T-helper 1 cell treated with Interleukin-12 subunit alpha and Interleukin-12 subunit beta and Interleukin-4 antibody, amounts not matched to agents 30 μg/mL and 1 μg/mL, for 36 hours (primary cell): Measurements from ENCODE around the gene FAM107B.

Source experiments
- H3K27ac Mint-ChIP-seq: one replicate; pipeline ENCODE4 v1.8.0; 2021; ENCODE audit warnings: mild to moderate bottlenecking, mixed read lengths
- H3K27me3 Mint-ChIP-seq: one replicate; pipeline ENCODE4 v1.8.0; 2021; ENCODE audit warnings: low read depth, mixed read lengths
- H3K36me3 Mint-ChIP-seq: one replicate; pipeline ENCODE4 v1.8.0; 2021; ENCODE audit warnings: low read depth, mixed read lengths
- H3K4me1 Mint-ChIP-seq: one replicate; pipeline ENCODE4 v1.8.0; 2021; ENCODE audit warnings: low read depth, mixed read lengths
- H3K4me3 Mint-ChIP-seq: one replicate; pipeline ENCODE4 v1.8.0; 2021; ENCODE audit warnings: mild to moderate bottlenecking, moderate library complexity, mixed read lengths
- H3K9me3 Mint-ChIP-seq: one replicate; pipeline ENCODE4 v1.8.0; 2021; ENCODE audit warnings: mixed read lengths

Gene FAM107B

DNA sequence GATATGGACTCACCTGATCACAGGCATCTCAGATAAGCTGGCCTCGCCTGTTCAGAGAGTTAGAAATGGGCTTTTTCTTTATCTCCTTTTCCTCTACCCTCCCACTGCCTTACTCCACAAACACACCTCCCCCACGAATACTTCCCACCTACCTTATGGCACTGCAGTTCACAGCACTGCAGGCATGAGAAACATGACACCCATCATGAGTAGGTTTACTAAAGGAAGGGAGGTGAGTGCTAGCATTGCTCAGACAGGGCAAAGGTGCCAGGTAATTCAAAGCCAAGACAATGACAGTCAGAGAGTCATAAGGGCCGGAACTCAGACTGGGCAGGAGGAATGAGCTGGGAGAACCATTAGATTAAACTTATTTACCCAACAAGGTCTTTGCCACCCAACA lies 220.6 kb downstream of the FAM107B start:
- H3K27ac Mint-ChIP-seq: peak overlapping the region; percentile 82
- no peaks in the 10 kb centered on the region for H3K27me3 Mint-ChIP-seq
- peak overlapping the region; percentile 34 for H3K4me3 Mint-ChIP-seq
- no peaks in the 10 kb centered on the region for H3K9me3 Mint-ChIP-seq
- H3K36me3 Mint-ChIP-seq: peaks cover 35% of the 10 kb centered on the region
- peaks cover 76% of the 10 kb centered on the region for H3K4me1 Mint-ChIP-seq

DNA sequence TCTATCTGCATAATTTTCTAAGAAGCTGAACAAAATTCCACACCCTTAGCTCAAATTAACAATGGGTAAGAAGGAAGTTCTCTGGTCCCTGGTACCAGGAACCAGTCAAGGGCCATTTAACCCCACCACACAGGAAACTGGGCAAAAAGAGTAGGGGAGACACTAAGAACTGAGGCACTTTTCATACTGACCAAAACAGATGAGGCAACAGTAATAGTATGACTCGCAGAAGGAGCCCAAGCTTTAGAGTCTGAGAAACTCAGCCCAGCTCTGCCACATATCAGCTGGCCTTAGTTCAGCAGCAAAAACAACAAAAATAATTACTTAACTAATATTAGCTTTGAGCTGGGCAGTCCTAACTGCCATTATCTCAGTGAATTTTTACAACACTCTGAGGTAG lies 221.2 kb downstream of the FAM107B start:
- H3K27me3 Mint-ChIP-seq: no peaks in the 10 kb centered on the region
- H3K4me3 Mint-ChIP-seq: no peak overlapping the region
- no peaks in the 10 kb centered on the region for H3K9me3 Mint-ChIP-seq
- H3K36me3 Mint-ChIP-seq: peaks cover 35% of the 10 kb centered on the region
- H3K4me1 Mint-ChIP-seq: peaks cover 70% of the 10 kb centered on the region
- peak overlapping the region; percentile 71 for H3K27ac Mint-ChIP-seq

DNA sequence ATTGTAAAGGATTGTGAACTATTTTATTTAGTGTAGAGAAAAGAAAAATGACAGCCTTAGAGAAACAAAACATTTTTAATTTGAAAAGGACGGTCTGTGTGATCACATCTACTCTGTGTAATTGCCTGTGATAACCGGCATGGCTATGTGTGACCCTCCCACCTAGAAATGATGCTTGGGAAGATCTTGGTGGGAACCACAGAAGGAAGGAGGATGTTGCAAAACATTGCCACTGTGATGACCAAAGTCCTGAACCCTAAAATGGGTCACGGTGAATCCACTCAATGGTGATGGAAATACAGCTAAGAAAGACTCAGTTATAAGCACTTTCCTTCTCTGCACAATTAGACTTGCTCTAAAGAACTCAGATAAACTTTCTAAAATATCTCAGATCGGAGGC lies 222.7 kb downstream of the FAM107B start:
- no peaks in the 10 kb centered on the region for H3K9me3 Mint-ChIP-seq
- peak overlapping the region; percentile 12 for H3K27ac Mint-ChIP-seq
- H3K36me3 Mint-ChIP-seq: peaks cover 32% of the 10 kb centered on the region
- peaks cover 62% of the 10 kb centered on the region for H3K4me1 Mint-ChIP-seq
- H3K4me3 Mint-ChIP-seq: no peak overlapping the region
- no peaks in the 10 kb centered on the region for H3K27me3 Mint-ChIP-seq

DNA sequence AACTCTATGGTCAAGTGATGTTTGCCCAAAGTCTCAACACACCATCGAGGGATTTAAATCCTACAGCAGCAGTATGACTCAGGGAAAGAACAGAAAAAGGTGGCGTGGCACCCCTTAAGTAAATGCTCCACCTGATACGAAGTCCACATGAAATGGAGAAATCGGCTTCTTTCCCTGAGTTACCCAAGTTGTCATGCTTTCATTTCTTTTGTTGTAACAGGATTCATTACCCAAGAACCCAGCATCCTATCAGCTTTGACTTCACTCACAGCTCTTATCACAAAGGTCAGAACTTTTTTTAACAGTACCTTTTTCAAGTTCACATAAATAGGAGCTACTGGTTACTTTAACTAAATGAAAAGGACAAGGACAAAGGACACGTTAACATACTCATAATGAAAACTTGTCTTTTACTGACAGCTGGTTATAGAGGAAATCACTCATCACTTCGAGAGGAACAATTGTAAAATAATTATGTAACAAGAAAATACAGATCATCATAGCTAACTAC lies 224.2 kb downstream of the FAM107B start:
- Mint-ChIP-seq H3K9me3 (no peaks in the 10 kb centered on the region), H3K4me1 (peaks cover 57% of the 10 kb centered on the region), H3K36me3 (peaks cover 34% of the 10 kb centered on the region), H3K4me3 (no peak overlapping the region), H3K27me3 (no peaks in the 10 kb centered on the region), H3K27ac (peak overlapping the region; percentile 28)

DNA sequence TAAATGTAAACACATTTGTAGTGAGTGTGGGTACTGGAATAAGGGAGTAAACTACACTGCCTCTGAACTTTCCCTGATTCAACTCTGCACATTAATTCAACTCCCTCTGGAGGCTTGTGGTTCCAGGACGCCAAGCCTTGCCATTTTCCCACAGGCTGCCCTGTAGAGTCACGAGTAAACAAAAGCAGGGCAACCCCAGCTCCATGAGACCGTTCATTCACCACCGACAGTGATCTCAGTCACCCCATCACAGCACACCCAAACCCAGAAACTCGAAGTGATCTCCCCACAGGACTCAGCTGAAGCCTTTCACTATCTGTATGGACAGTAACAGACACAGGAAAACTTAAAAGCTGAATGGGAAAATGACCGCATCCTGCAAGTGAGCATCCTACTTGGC lies 225.2 kb downstream of the FAM107B start:
- Mint-ChIP-seq H3K27me3 (no peaks in the 10 kb centered on the region), H3K36me3 (peaks cover 36% of the 10 kb centered on the region)

DNA sequence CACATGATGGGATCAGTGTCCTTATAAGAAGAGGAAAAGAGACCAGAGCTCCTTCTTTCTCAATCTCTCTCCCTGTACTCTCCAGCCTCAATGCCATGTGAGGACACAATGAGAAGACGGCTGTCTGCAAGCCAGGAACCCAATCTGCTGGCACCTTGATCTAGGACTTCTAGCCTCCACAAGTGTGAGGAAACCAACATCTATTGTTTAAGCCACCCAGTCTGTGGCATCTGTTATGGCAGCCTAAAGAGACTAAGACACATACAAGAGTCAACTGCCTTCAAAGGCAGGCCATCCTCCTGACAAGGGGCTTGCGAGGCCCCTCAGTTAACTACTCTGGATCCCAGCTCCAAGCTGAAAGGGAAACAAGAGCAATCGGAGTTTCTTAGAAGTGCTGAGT lies 225.7 kb downstream of the FAM107B start:
- no peak overlapping the region for H3K27ac Mint-ChIP-seq
- no peak overlapping the region for H3K4me3 Mint-ChIP-seq
- no peaks in the 10 kb centered on the region for H3K9me3 Mint-ChIP-seq
- H3K36me3 Mint-ChIP-seq: peaks cover 32% of the 10 kb centered on the region
- peaks cover 55% of the 10 kb centered on the region for H3K4me1 Mint-ChIP-seq
- H3K27me3 Mint-ChIP-seq: no peaks in the 10 kb centered on the region

More for the DNA sequence above, 225.2 kb downstream of the FAM107B start:
- Mint-ChIP-seq H3K27ac (peak overlapping the region; percentile 58), H3K4me1 (peaks cover 56% of the 10 kb centered on the region), H3K4me3 (no peak overlapping the region), H3K9me3 (no peaks in the 10 kb centered on the region)

DNA sequence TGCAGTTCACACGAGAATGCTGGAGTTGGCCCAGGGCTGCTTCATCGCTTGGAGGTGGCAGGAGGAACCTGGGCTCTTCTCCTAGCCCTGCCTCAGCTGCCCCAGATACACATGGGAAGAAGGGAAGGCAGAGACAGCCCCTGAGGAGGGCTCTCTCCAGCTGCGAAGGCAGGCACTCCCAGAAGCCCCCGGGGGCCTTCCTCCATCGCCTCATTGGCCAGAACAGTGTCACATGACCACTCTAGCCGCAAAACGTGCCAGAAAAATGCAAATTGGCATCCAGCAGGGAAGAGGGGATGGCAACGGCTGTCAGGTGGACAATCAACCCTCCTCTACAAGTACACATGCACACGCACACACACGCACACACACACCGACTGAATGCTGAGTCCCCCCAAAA lies 226.2 kb downstream of the FAM107B start:
- Mint-ChIP-seq H3K27ac (no peak overlapping the region), H3K4me1 (peaks cover 59% of the 10 kb centered on the region), H3K36me3 (peaks cover 32% of the 10 kb centered on the region), H3K27me3 (no peaks in the 10 kb centered on the region), H3K4me3 (no peak overlapping the region), H3K9me3 (no peaks in the 10 kb centered on the region)

DNA sequence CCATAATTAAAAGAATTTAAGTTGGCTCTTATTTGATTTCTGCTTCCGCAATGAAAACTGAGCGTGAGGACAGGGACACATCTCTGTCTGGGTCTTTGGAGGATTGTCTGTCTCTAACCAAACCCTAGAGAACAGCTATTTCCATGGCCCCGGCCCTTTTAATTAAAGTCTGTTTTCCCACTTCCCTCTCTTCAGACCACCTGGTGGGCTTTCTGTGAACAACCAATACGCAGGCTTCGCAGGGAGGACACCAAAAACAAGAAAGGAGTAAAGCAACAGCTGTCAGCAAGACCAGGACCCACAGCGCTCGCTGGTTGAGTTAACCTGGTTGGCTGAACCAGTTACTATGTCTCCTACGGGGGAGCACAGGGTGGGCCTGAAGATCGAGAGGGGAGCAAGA lies 226.9 kb downstream of the FAM107B start:
- Mint-ChIP-seq H3K27ac (peak overlapping the region; percentile 5), H3K4me3 (no peak overlapping the region), H3K36me3 (peaks cover 25% of the 10 kb centered on the region), H3K4me1 (peaks cover 58% of the 10 kb centered on the region), H3K27me3 (no peaks in the 10 kb centered on the region), H3K9me3 (no peaks in the 10 kb centered on the region)

DNA sequence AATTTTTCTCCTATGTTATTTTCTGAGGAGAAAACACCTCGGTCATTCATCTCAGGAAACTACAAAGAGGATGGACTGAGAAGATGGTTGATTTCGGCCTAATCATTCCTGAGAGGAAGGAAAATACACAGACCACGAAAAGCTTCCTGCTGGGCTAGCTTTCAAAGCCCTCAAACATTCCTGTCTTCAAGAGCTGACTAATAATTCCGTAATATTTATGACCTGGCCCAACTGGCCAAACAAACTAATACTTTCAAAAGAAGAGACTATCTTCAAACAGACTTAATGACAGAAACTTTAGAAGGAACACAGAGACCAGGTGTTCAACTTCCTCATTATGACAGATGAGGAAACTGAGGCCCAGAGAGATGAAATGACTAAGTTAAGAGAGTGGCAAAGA lies 228.9 kb downstream of the FAM107B start:
- Mint-ChIP-seq H3K9me3 (no peaks in the 10 kb centered on the region), H3K27ac (no peak overlapping the region), H3K36me3 (peaks cover 28% of the 10 kb centered on the region), H3K4me1 (peaks cover 54% of the 10 kb centered on the region), H3K4me3 (no peak overlapping the region), H3K27me3 (no peaks in the 10 kb centered on the region)

DNA sequence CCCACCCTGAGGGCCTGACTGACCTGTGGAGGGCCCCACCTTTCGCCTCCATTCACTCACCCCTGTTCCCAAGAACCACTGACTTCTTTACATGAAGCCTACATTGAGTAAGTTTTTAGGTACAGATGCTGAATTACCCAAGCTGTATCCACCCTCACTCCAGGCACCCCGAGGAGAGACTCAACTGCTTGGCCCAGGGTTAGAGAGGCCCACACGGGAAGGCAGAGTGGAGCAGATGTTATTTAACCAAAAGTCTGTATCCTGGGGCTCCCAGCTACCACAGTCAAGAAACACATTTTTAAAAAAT lies 230.8 kb downstream of the FAM107B start:
- peaks cover 30% of the 10 kb centered on the region for H3K36me3 Mint-ChIP-seq

DNA sequence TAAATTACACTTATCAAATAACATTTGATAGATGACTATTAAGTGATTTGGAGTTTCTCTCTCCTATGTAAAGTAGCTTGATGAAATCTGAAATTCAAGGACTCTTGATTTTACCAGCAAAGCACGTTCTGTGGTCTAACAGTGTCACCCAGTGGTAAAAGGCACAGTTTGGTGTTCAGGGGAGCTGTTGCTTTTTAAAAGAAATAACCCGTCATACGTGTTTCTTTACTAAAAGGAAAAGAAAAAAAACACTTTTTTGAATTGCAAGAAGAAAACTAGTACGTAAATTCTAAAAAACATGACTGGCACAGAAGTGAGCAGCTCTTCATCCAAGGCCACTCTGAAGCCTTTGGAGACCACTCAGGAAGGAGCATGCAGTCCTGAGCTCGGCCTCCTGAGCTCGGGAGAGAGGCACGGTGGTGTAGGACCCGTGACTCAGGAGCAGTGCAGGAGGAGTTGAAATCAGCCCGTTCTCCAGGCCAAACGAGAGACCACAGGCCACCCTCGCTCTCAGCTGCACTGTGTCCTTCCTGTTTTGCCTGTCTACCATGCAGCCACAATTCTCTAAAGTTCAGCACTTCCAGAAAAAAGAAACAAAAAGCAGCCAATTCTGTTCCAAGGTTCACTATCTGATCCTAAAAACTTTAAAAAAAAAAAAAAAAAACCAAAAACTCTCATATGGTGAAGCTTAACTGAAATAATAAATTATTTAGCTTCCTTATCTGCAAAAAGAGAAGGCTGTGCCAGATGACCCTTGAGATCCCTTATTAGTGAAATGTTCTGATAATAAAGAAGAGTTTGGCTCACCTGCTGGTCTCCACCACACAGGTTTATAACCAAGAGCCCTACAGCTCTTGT lies 231.4 kb downstream of the FAM107B start:
- H3K27ac Mint-ChIP-seq: peak overlapping the region; percentile 67
- no peaks in the 10 kb centered on the region for H3K9me3 Mint-ChIP-seq
- peaks cover 32% of the 10 kb centered on the region for H3K36me3 Mint-ChIP-seq
- H3K4me3 Mint-ChIP-seq: peak overlapping the region; percentile 43
- H3K27me3 Mint-ChIP-seq: no peaks in the 10 kb centered on the region
- peaks cover 61% of the 10 kb centered on the region for H3K4me1 Mint-ChIP-seq

More for the DNA sequence above, 230.8 kb downstream of the FAM107B start:
- Mint-ChIP-seq H3K27ac (peak overlapping the region; percentile 67), H3K27me3 (no peaks in the 10 kb centered on the region), H3K9me3 (no peaks in the 10 kb centered on the region), H3K4me3 (peak overlapping the region; percentile 43), H3K4me1 (peaks cover 60% of the 10 kb centered on the region)

DNA sequence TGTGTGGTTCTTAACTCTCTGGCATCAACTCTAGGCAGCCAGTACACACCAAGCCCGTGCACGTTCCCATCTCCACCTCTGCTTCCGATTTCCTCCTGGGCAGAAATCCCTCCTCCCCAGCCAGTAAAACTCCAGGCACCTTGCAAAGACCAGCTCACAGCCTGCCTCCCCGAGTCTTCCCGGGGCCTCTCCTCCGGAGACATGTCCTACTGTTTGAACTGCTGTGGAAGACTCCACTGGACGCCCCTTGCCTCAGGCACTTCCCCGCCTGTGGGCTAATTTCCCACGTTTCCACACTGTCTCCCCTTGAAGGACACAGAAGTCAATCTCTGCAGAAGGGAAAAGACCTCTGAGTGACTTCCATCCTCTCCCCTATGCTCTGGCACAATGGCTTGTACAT lies 233.3 kb downstream of the FAM107B start:
- H3K36me3 Mint-ChIP-seq: peaks cover 28% of the 10 kb centered on the region
- no peaks in the 10 kb centered on the region for H3K9me3 Mint-ChIP-seq
- peaks cover 49% of the 10 kb centered on the region for H3K4me1 Mint-ChIP-seq
- no peak overlapping the region for H3K4me3 Mint-ChIP-seq
- no peaks in the 10 kb centered on the region for H3K27me3 Mint-ChIP-seq
- H3K27ac Mint-ChIP-seq: peak overlapping the region; percentile 66

DNA sequence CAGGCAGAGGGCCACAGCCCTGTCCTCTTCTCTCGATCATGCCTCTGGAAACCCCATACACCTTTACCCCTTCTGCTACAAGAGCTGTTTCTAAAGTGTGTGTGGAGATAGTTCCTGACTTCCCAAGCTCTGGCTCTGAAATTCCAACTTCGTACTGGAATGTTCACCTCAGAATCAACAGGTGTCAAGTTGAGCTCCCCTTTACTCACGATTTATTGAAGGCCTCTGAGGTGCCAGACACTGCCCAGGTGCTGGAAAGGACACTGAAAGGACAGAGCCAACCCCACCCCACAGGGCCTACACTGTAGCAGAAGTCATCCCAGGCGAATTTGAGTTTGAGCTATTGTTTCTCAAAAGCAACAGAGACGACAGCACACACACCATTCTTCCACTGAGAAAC lies 234.1 kb downstream of the FAM107B start:
- H3K27ac Mint-ChIP-seq: peak overlapping the region; percentile 66
- H3K4me3 Mint-ChIP-seq: no peak overlapping the region
- H3K27me3 Mint-ChIP-seq: no peaks in the 10 kb centered on the region
- H3K4me1 Mint-ChIP-seq: peaks cover 48% of the 10 kb centered on the region
- H3K36me3 Mint-ChIP-seq: peaks cover 28% of the 10 kb centered on the region
- H3K9me3 Mint-ChIP-seq: no peaks in the 10 kb centered on the region

DNA sequence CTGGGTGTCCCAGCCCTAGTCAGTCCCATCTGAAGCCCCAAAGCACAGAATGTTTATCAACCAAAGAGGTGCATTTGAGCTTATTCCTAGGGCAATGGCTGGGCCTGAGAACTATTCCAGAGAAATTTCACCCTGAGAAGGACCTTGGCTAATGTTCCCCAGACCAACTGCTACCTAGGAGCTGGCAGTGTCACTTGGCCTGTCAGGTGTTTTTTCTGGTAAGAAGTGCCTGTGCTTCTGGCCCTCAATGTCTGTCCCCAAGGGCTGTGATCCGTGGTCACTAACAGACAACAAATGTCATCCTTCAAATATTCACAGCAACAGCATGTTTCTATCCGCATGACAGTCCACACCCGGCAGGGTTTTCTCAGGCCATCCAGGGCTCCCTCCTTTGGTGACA lies 234.6 kb downstream of the FAM107B start:
- Mint-ChIP-seq H3K4me3 (no peak overlapping the region), H3K36me3 (peaks cover 29% of the 10 kb centered on the region), H3K27ac (peak overlapping the region; percentile 66), H3K4me1 (peaks cover 49% of the 10 kb centered on the region), H3K27me3 (no peaks in the 10 kb centered on the region), H3K9me3 (no peaks in the 10 kb centered on the region)

DNA sequence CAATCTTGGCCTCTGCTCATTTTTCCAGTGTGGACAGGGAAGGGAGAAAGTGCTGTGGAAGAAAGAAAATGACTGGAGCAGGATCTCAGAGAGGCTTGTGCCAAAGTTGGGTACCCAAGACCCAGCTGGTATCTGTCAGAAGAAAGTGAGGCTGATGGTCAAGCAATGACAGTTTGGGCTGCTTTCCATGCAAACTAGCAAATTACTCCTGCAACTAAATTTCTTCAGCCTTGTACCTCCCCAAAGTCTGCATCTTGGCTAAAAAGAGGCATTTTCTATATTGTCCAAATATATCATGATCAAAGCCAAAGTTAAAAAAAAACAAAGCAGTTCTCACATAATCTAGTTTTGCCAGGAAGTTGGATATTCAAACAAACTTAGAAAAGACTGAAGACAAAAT lies 235.5 kb downstream of the FAM107B start:
- no peak overlapping the region for H3K4me3 Mint-ChIP-seq
- no peaks in the 10 kb centered on the region for H3K9me3 Mint-ChIP-seq
- H3K27ac Mint-ChIP-seq: peak overlapping the region; percentile 45
- peaks cover 51% of the 10 kb centered on the region for H3K4me1 Mint-ChIP-seq
- no peaks in the 10 kb centered on the region for H3K27me3 Mint-ChIP-seq
- H3K36me3 Mint-ChIP-seq: peaks cover 35% of the 10 kb centered on the region
